Brain pericyte (primary cell): Measurements from ENCODE around the gene ADAM10.
"Not testable (repeated sequence)": the region's sequence is repeated elsewhere in the genome, so short reads cannot be mapped to it uniquely, and the experiment has no call there.

Source experiments
- DNase-seq: peaks from one replicate; pipeline ENCODE4 v3.0.0-alpha.2; 2012; ENCODE audit warnings: low read depth, low spot score

ADAM10 gene

DNA sequence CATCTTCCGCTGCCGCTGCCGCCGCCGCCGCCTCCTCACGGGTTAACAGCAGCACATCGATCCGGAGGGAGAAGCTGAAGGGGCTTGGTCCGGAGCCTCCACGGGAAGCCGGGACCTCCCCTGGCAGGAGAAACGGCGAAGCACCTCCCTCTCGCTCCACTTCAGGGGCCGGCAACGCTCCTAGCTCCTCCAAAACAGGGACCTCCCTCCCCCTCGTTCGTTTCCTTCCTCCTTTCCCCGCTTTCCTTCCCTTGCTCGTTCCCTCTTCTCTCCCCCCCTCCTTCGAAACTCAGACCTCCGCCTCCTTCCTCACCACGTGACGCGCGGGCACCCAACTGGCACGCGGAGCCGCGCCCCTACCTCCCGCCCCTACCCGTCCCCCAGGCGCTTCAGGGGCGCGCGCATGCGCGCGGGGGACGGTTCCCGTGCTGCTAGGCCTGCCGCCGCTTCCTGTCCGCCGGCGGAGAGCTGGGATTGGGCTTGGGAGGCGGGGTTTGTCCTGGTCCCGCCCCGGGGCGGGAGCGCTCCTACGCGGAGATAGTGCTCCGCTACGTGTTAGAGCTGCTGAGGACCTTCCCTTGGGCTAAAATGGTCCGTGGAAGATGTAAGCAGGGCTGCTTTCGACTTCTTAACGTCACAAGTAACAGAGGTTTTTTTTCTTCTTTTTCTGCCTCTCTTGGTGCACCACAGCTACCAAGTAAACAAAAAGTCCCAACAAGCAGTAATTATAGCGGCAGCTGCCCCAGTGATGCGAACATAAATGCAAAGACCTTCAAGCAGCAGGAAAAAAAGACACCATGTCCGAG lies at the start of gene ADAM10:
Gene ADAM10 (minus strand): TSS at position 176 of the 806 bp plus-strand sequence. CDS start 173 bp downstream, at position 3.
- peak; percentile 98 for DNase-seq

- DNase-seq: no peak
Measured at GRCh38 chr15:58797505-58797904, 48.0 kb upstream of the ADAM10 start.

GRCh38 chr15:58795825-58796224 lies 46.3 kb upstream of the ADAM10 start:
- DNase-seq: no peak

DNA sequence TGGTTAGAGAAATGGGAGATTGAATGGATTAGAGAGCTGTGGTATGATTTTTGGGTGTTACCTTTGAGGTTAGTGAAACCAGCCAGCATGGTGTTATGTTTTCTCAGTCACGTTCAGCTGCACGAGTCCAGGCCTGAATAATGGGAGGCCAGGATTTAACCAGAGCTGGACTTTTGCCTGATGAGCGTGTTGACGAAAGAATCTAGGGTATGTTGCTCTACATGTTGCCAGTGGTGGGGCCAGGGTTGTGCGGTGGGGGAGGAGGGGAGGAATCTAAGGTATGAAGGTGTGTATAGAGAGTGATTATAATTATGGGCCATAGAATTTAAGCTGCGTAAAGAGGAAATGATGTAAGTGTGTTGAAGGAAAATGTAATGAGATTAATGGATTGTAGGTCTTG lies 44.4 kb upstream of the ADAM10 start:
- no peak for DNase-seq

GRCh38 chr15:58788056-58788710 lies 38.7 kb upstream of the ADAM10 start:
- DNase-seq: no peak

DNA sequence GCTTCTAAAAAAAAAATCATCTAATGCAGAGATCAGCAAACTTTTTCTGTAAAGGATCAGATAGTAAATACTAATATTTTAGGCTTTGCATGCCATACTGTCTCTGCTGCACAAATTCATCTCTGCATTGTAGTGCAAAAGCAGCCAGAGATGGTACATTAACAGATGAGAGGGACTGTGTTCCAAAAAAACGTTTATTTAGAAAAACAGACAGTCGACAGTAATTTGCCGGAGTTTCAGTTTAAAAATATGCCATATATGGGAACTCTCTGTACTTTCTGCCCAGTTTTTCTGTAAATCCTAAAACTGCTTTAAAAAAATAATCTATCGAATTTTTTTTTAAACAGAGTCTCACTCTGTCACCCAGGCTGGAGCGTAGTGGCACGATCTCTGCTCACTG lies 35.8 kb upstream of the ADAM10 start:
- no peak for DNase-seq

GRCh38 chr15:58779554-58779953 lies 30.0 kb upstream of the ADAM10 start:
- DNase-seq: no peak

- no peak for DNase-seq
Measured at GRCh38 chr15:58777107-58777506, 27.6 kb upstream of the ADAM10 start.

- DNase-seq: no peak
Measured at GRCh38 chr15:58775402-58775801, 25.9 kb upstream of the ADAM10 start.

- no peak for DNase-seq
Measured at GRCh38 chr15:58773024-58773423, 23.5 kb upstream of the ADAM10 start.

DNA sequence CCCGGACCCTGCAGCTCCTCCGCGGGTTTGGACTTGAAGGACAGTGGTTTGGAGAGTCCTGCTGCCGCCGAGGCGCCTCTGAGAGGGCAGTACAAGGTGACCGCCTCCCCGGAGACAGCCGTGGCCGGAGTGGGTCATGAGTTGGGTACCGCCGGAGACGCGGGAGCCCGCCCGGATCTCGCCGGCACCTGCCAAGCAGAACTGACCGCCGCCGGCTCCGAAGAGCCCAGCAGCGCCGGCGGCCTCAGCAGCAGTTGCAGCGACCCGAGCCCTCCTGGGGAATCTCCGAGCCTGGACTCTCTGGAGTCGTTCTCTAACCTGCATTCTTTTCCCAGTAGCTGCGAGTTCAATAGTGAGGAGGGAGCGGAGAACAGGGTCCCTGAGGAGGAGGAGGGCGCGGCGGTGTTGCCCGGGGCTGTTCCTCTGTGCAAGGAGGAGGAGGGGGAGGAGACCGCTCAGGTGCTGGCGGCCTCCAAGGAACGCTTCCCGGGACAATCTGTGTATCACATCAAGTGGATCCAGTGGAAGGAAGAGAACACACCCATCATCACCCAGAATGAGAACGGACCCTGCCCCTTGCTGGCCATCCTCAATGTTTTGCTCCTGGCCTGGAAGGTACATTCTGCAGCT lies 22.2 kb upstream of the ADAM10 start:
- no peak for DNase-seq

GRCh38 chr15:58770857-58771620 lies 21.5 kb upstream of the ADAM10 start, which contains the start of gene MINDY2:
MINDY2 (plus strand) TSS chr15:58771302; CDS start chr15:58771396, 94 bp downstream.
- DNase-seq: peak; percentile 98

DNA sequence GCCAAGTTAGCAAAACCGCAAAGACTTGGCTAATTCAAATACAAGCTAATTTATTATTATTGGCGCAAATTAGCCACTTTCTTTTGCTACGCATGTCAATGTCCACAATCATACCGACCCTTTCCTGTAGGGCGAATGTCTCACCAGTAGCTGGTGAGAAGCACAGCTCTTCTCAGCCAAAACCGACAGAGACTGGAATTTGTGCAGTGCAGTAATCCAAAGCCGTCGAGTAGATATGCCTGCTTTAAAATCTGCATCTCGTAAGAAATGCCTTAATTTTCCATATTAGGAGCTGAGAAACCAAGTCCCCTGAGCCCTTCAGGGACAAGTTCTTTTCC lies 21.0 kb upstream of the ADAM10 start:
- DNase-seq: no peak

- not testable (repeated sequence) for DNase-seq
Measured at GRCh38 chr15:58768601-58769004, 19.1 kb upstream of the ADAM10 start.

GRCh38 chr15:58766290-58766689 lies 16.8 kb upstream of the ADAM10 start:
- no peak for DNase-seq

- no peak for DNase-seq
Measured at GRCh38 chr15:58764468-58764867, 15.0 kb upstream of the ADAM10 start.

- no peak for DNase-seq
Measured at GRCh38 chr15:58762731-58763130, 13.2 kb upstream of the ADAM10 start.

DNA sequence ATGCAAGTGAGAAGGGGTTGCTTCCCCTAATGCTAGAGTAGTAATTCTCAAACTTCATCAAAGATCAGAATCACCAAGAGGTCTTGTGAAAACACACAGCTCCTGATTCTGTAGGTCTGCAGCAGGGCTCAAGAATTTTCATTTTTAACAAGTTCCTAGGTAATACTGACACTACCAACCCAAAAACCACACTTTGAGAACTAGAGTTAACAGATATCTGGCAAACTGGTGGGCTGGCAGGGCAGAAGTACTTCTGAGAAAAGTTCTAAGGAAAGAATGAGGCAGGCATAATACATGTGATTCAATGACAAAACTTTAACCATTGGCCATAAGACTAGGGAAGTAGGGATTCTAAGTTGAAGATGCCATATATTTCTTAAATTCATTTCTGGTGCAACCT lies 12.8 kb upstream of the ADAM10 start:
- DNase-seq: no peak

GRCh38 chr15:58761010-58761388 lies 11.5 kb upstream of the ADAM10 start:
- DNase-seq: no peak

DNA sequence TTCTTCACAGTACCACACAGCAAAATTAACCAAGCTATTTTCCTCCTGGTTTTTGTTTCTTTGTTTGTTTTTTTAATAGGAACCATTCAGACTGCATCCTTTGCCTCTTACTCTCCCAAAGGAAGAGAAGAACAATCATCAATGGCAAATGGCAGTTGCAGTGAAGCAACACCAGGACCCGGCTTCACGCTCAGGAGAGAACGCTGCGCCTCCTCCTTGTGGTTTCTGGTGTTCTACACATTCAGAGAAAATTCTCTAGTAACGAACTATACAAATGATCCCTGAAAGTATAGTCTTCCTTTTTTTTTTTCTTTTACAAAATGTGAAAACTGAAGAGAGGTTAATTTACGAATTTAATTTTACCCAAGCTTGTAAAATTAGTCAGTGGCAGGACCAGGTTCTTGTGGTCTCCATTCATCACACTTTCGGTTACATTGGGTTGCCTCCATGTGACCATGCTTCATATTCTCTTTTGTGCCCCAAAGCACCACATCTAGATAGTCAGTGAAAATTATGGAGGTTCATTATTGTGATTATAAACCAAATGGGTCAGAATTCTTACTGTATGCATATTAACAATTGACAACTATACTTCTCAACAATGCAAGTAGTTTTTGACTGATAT lies 11.0 kb upstream of the ADAM10 start:
- no peak for DNase-seq

GRCh38 chr15:58758141-58758540 lies 8.6 kb upstream of the ADAM10 start:
- DNase-seq: no peak

DNA sequence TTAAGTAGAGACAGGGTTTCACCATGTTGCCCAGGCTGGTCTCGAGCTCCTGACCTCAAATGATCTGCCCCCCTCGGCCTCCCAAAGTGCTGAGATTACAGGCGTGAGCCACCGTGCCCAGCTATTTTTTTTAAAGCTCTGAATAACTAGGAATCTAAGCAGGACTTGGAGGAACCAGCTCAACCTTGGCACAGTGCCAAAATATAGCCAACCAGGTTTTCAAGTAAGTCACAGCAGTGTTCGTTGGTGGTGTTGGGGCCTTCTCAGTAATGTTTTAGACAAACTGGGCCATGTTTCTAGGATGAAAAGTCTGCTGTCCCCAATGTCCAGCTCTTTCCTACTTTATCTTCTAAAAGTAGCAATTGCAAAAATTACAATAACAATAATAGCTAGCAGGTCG lies 6.4 kb upstream of the ADAM10 start:
- DNase-seq: no peak
